HepG2 (cell line): ENCODE data around the gene RUBCNL. TPM values are rescaled to one million over a fixed set of nuclear protein-coding genes. Genes with fewer than 3 reads are reported as not detected.

ENCODE experiments used
- ATAC-seq: fragments of 200-7000 bp; cut with Tn5 transposase; 3 replicates; pipeline ENCODE4 v1.9.1; 2020; ENCODE audit warnings: mild to moderate bottlenecking, moderate library complexity
- BruUV-seq: library from RNA; stranded (reverse); fragments of 400-500 nt; replicated peaks from 2 replicates; lab custom pipeline; 2021; lab: Mats Ljungman, UMichigan
- CTCF ChIA-PET: fragments of 300-600 bp; formaldehyde crosslinking; extraction: SDS; loops from one replicate; lab custom pipeline; 2021; ENCODE audit warnings: low total read pairs, inconsistent platforms, low intra/inter-chr PET ratio; lab: Yijun Ruan, JAX
- POLR2A ChIA-PET: fragments of 350-600 bp; sonication (Branson Sonifier 250); formaldehyde crosslinking; loops from one replicate; lab custom pipeline; 2020; ENCODE audit warnings: antibody characterized with exemption, inconsistent platforms; lab: Yijun Ruan, JAX
- DNase-seq: peaks from one replicate; pipeline ENCODE4 v3.0.0-alpha.2; 2015; ENCODE audit warnings: low spot score
- FAIRE-seq: peaks from 3 replicates; lab custom pipeline; 2011; peaks lifted over from hg19 to GRCh38; lab: Jason Lieb, UNC
- H2AFZ ChIP-seq: one replicate; pipeline ENCODE4 v1.6.1; 2011; ENCODE audit warnings: low read length, inconsistent platforms
- H3K27ac ChIP-seq: fragments of 300-600 bp; 3 replicates; pipeline ENCODE4 v1.8.0; 2011; ENCODE audit warnings: mixed run types, mild to moderate bottlenecking, mixed read lengths, low read length, inconsistent platforms; ENCODE audit not compliant: insufficient read depth; ENCODE audit errors: extremely low read length
- H3K27me3 ChIP-seq, 2 experiments: fragments of 200-600 bp in 1 of 2; 2 replicates in 1 of 2; 3 replicates in 1 of 2; pipeline versions ENCODE4 v1.6.0 to v1.8.0; 2011; ENCODE audit warnings: low read length in 2 of 2, mild to moderate bottlenecking in 2 of 2, moderate library complexity in 2 of 2, inconsistent platforms in 1 of 2; ENCODE audit not compliant: insufficient read depth in 2 of 2, control insufficient read depth in 1 of 2
- H3K36me3 ChIP-seq, 2 experiments: fragments of 200-600 bp in 1 of 2; replicated peaks in 1 of 2; 2 replicates in 1 of 2; 3 replicates in 1 of 2; pipeline versions ENCODE4 v1.5.1 to v1.8.0; 2011; ENCODE audit warnings: low read length in 2 of 2, inconsistent platforms in 1 of 2; ENCODE audit not compliant: insufficient read depth in 2 of 2, control insufficient read depth in 1 of 2
- H3K4me1 ChIP-seq: 2 replicates; pipeline ENCODE4 v1.5.1; 2012; ENCODE audit warnings: low read length, inconsistent platforms; ENCODE audit not compliant: insufficient read depth
- H3K4me2 ChIP-seq: 2 replicates; pipeline ENCODE4 v1.6.0; 2011; ENCODE audit warnings: low read depth, low read length, inconsistent platforms
- H3K4me3 ChIP-seq, 3 experiments: fragments of 200-600 bp in 1 of 3; sonication (generic), shearing (Covaris generic) in 1 of 3; replicated peaks in 1 of 3; 2 replicates each; pipeline ENCODE4 v1.5.1; 2011 to 2016; ENCODE audit warnings: low read length in 3 of 3, inconsistent platforms in 2 of 3, low read depth in 2 of 3, mild to moderate bottlenecking in 2 of 3, control low read depth in 1 of 3, mixed read lengths in 1 of 3; ENCODE audit not compliant: insufficient read depth in 1 of 3
- H3K79me2 ChIP-seq: one replicate; pipeline ENCODE4 v1.6.1; 2011; ENCODE audit warnings: low read length, inconsistent platforms; ENCODE audit not compliant: insufficient read depth
- H3K9ac ChIP-seq: 2 replicates; pipeline ENCODE4 v1.6.0; 2011; ENCODE audit warnings: mild to moderate bottlenecking, low read depth, low read length, inconsistent platforms; ENCODE audit not compliant: insufficient read depth
- H3K9me3 ChIP-seq: 2 replicates; pipeline ENCODE4 v1.5.1; 2012; ENCODE audit warnings: mild to moderate bottlenecking, low read length
- H4K20me1 ChIP-seq: 2 replicates; pipeline ENCODE4 v1.6.0; 2011; ENCODE audit warnings: inconsistent platforms, mild to moderate bottlenecking, low read length, moderate library complexity; ENCODE audit not compliant: insufficient read depth
- ELF3 ChIP-seq: IDR thresholded peaks from 2 replicates; pipeline ENCODE4 v1.6.1; 2016; ENCODE audit warnings: missing genetic modification reagents, missing compliant biosample characterization
- HMG20A ChIP-seq: IDR thresholded peaks from 2 replicates; pipeline ENCODE4 v1.6.1; 2016; ENCODE audit warnings: borderline replicate concordance
- HNRNPK ChIP-seq: fragments of 200-400 bp; formaldehyde crosslinking; IDR thresholded peaks from 2 replicates; pipeline ENCODE4 v1.6.1; 2018; ENCODE audit warnings: low read length, low read depth, moderate library complexity, mild to moderate bottlenecking; ENCODE audit not compliant: poor library complexity, severe bottlenecking
- HNRNPUL1 ChIP-seq: fragments of 200-400 bp; formaldehyde crosslinking; IDR thresholded peaks from 2 replicates; pipeline ENCODE4 v1.6.1; 2017; ENCODE audit warnings: low read depth, mild to moderate bottlenecking, low read length, moderate library complexity
- JDP2 ChIP-seq: sonication (generic); formaldehyde crosslinking; IDR thresholded peaks from 2 replicates; pipeline ENCODE4 v1.8.1; 2022; ENCODE audit warnings: missing genetic modification reagents, borderline replicate concordance
- MBD4 ChIP-seq: IDR thresholded peaks from 2 replicates; pipeline ENCODE4 v1.6.1; 2012; ENCODE audit warnings: low read length, inconsistent platforms, borderline replicate concordance
- MXI1 ChIP-seq: IDR thresholded peaks from 3 replicates; pipeline ENCODE4 v1.6.1; 2012; ENCODE audit warnings: low read depth, low read length, inconsistent platforms, borderline replicate concordance
- NFYC ChIP-seq: IDR thresholded peaks from 2 replicates; pipeline ENCODE4 v1.6.1; 2016; ENCODE audit warnings: missing genetic modification reagents, missing compliant biosample characterization
- SETDB1 ChIP-seq: sonication (generic); formaldehyde crosslinking; IDR thresholded peaks from 2 replicates; pipeline ENCODE4 v1.5.1; 2020; ENCODE audit warnings: missing genetic modification reagents, mild to moderate bottlenecking, borderline replicate concordance
- TCF7L2 ChIP-seq: IDR thresholded peaks from 2 replicates; pipeline ENCODE4 v1.6.1; 2011; ENCODE audit warnings: mild to moderate bottlenecking, low read depth, low read length, moderate library complexity
- TFDP1 ChIP-seq: IDR thresholded peaks from 2 replicates; pipeline ENCODE4 v1.6.1; 2016; ENCODE audit warnings: missing compliant biosample characterization, missing genetic modification reagents, borderline replicate concordance
- THAP11 ChIP-seq: IDR thresholded peaks from 2 replicates; pipeline ENCODE4 v1.6.1; 2016; ENCODE audit warnings: missing biosample characterization, missing genetic modification reagents
- ZNF138 ChIP-seq: sonication (generic); formaldehyde crosslinking; IDR thresholded peaks from 2 replicates; pipeline ENCODE4 v1.5.0; 2020; ENCODE audit warnings: mild to moderate bottlenecking, low read depth, missing genetic modification reagents
- ZNF232 ChIP-seq: sonication (generic); formaldehyde crosslinking; IDR thresholded peaks from 2 replicates; pipeline ENCODE4 v1.4.0; 2020; ENCODE audit warnings: missing genetic modification reagents, borderline replicate concordance
- ZNF737 ChIP-seq: sonication (generic); formaldehyde crosslinking; IDR thresholded peaks from 2 replicates; pipeline ENCODE4 v1.5.0; 2020; ENCODE audit warnings: missing genetic modification reagents, mild to moderate bottlenecking, borderline replicate concordance
- WGBS: methylation state at CpG from one replicate; pipeline ENCODE4 v1.1.6; 2017; ENCODE audit warnings: low lambda C conversion rate; 5-methylcytosine and 5-hydroxymethylcytosine counted together
- in situ Hi-C: cut with HindIII; loops from 2 replicates; pipeline ENCODE4 v1.10.0; 2017; ENCODE audit warnings: low pct_unique_long_range_greater_than_20kb; ENCODE audit not compliant: extremely low pct_ligation_motif_present
- intact Hi-C: fragments of 100-400 bp; cut with micrococcal nuclease; formaldehyde crosslinking; loops from one replicate; pipeline ENCODE4 v1.10.0; 2022; ENCODE audit not compliant: unreplicated experiment
- polyA plus RNA-seq, 8 experiments: library from polyadenylated mRNA; depleted of rRNA in 3 of 8; stranded (reverse) in 7 of 8; unstranded in 1 of 8; fragments of >200 nt; fragmentation: Illumina TruSeq in 4 of 8; extraction: Trizol in 4 of 8; gene quantifications; 2 replicates each; pipeline versions ENCODE4 v1.2.1 to v1.2.3, GENCODE V29; 2011 to 2016; ENCODE audit warnings: low read depth in 4 of 8, missing spikeins in 1 of 8, mixed read lengths in 1 of 8; ENCODE audit not compliant: insufficient read depth in 1 of 8
- total RNA-seq, 5 experiments: library from RNA; depleted of rRNA; stranded (reverse); fragments of >200 nt; fragmentation: Illumina TruSeq; extraction: Trizol; gene quantifications; 2 replicates each; pipeline ENCODE4 v1.2.3, GENCODE V29; 2016; ENCODE audit warnings: low read depth in 1 of 5
- TF ChIP-seq, protein P1 (sequence below): sonication (generic); formaldehyde crosslinking; IDR thresholded peaks from 2 replicates; pipeline ENCODE4 v1.4.0; 2020; ENCODE audit warnings: mild to moderate bottlenecking, missing genetic modification reagents
- TF ChIP-seq, protein P2 (sequence below): fragments of 450-650 bp; IDR thresholded peaks from 2 replicates; pipeline ENCODE4 v1.6.1; 2017
- TF ChIP-seq, protein P3 (sequence below): sonication (generic); formaldehyde crosslinking; conservative IDR thresholded peaks from 2 replicates; pipeline ENCODE4 v1.4.0; 2020; ENCODE audit warnings: mild to moderate bottlenecking, missing genetic modification reagents, moderate library complexity

Gene RUBCNL
- total and polyA plus RNA-seq, 2 of the 13 experiments (the other 11 are each of a cell fraction or from before 2014, with no cell fraction given), result not detected

- TF ChIP-seq TFDP1 (CRISPR knock-in tag) (no peak), THAP11 (CRISPR knock-in tag) (no peak), NFYC (CRISPR knock-in tag) (no peak), JDP2 (no peak), ZNF232 (CRISPR knock-in tag) (no peak), TCF7L2 (no peak), MBD4 (no peak), ZNF138 (CRISPR knock-in tag) (no peak), ZNF737 (CRISPR knock-in tag) (no peak)
Measured at GRCh38 chr13:46313432-46314257, 73.4 kb downstream of the RUBCNL start (continued).

GRCh38 chr13:46313024-46313423, 74.0 kb downstream of the RUBCNL start:
- no peaks in the 10 kb centered on the region for H4K20me1 ChIP-seq
- no peaks in the 10 kb centered on the region for H3K79me2 ChIP-seq
- no peak for ATAC-seq
- no peaks in the 10 kb centered on the region for H3K9me3 ChIP-seq
- no peak overlapping the region for H2AFZ ChIP-seq
- no peak for FAIRE-seq
- intact Hi-C loops (no loop called here), in situ Hi-C loops (no loop called here)
- no peak overlapping the region for H3K27ac ChIP-seq
- ChIA-PET POLR2A (no interaction called here), CTCF (no interaction called here)
- BruUV-seq, result no TSS peak
- DNase-seq, result no peak
- no peaks in the 10 kb centered on the region for H3K27me3 ChIP-seq
- H3K9ac ChIP-seq, result no peak overlapping the region
- no peaks in the 10 kb centered on the region for H3K4me1 ChIP-seq
- 0% methylated on average over 1 of the region's 1 CpG for WGBS
- no peaks in the 10 kb centered on the region for H3K36me3 ChIP-seq
- no peak overlapping the region for H3K4me3 ChIP-seq
- no peak overlapping the region for H3K4me2 ChIP-seq
- TF ChIP-seq SETDB1 (CRISPR knock-in tag) (no peak), ELF3 (CRISPR knock-in tag) (no peak), HNRNPK (no peak), HMG20A (CRISPR knock-in tag) (no peak), MXI1 (no peak), HNRNPUL1 (no peak)
- TF ChIP-seq, protein P1, sequence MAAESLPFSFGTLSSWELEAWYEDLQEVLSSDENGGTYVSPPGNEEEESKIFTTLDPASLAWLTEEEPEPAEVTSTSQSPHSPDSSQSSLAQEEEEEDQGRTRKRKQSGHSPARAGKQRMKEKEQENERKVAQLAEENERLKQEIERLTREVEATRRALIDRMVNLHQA (CRISPR knock-in tag), result no peak
- TF ChIP-seq, protein P2, sequence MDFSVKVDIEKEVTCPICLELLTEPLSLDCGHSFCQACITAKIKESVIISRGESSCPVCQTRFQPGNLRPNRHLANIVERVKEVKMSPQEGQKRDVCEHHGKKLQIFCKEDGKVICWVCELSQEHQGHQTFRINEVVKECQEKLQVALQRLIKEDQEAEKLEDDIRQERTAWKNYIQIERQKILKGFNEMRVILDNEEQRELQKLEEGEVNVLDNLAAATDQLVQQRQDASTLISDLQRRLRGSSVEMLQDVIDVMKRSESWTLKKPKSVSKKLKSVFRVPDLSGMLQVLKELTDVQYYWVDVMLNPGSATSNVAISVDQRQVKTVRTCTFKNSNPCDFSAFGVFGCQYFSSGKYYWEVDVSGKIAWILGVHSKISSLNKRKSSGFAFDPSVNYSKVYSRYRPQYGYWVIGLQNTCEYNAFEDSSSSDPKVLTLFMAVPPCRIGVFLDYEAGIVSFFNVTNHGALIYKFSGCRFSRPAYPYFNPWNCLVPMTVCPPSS, result no peak
- TF ChIP-seq, protein P3, sequence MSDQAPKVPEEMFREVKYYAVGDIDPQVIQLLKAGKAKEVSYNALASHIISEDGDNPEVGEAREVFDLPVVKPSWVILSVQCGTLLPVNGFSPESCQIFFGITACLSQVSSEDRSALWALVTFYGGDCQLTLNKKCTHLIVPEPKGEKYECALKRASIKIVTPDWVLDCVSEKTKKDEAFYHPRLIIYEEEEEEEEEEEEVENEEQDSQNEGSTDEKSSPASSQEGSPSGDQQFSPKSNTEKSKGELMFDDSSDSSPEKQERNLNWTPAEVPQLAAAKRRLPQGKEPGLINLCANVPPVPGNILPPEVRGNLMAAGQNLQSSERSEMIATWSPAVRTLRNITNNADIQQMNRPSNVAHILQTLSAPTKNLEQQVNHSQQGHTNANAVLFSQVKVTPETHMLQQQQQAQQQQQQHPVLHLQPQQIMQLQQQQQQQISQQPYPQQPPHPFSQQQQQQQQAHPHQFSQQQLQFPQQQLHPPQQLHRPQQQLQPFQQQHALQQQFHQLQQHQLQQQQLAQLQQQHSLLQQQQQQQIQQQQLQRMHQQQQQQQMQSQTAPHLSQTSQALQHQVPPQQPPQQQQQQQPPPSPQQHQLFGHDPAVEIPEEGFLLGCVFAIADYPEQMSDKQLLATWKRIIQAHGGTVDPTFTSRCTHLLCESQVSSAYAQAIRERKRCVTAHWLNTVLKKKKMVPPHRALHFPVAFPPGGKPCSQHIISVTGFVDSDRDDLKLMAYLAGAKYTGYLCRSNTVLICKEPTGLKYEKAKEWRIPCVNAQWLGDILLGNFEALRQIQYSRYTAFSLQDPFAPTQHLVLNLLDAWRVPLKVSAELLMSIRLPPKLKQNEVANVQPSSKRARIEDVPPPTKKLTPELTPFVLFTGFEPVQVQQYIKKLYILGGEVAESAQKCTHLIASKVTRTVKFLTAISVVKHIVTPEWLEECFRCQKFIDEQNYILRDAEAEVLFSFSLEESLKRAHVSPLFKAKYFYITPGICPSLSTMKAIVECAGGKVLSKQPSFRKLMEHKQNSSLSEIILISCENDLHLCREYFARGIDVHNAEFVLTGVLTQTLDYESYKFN (CRISPR knock-in tag), result no peak
